HepG2 (cell line): ENCODE results near the gene SLC5A6. TPM values are rescaled to one million over a fixed set of nuclear protein-coding genes. Genes with fewer than 3 reads are reported as not detected.

Experiments
- DNMT3B ChIP-seq: conservative IDR thresholded peaks from 2 replicates; pipeline ENCODE4 v1.6.1; 2016; ENCODE audit warnings: missing biosample characterization, control low read depth
- EHMT2 ChIP-seq: fragments of 200-600 bp; sonication (generic); IDR thresholded peaks from 2 replicates; pipeline ENCODE4 v1.7.0; 2017; ENCODE audit warnings: antibody characterized with exemption, low read depth, low read length, borderline replicate concordance
- GFI1 ChIP-seq: sonication (generic); formaldehyde crosslinking; IDR thresholded peaks from 2 replicates; pipeline ENCODE4 v1.5.0; 2020; ENCODE audit warnings: missing genetic modification reagents, mild to moderate bottlenecking, borderline replicate concordance
- HOXA3 ChIP-seq: sonication (generic); formaldehyde crosslinking; IDR thresholded peaks from 2 replicates; pipeline ENCODE4 v1.5.0; 2020; ENCODE audit warnings: missing genetic modification reagents
- IKZF1 ChIP-seq: fragments of 450-650 bp; IDR thresholded peaks from 2 replicates; pipeline ENCODE4 v1.7.1; 2016
- MAX ChIP-seq: IDR thresholded peaks from 2 replicates; pipeline ENCODE4 v1.6.1; 2012; ENCODE audit warnings: inconsistent platforms
- MTA3 ChIP-seq: sonication (generic); formaldehyde crosslinking; IDR thresholded peaks from 2 replicates; pipeline ENCODE4 v1.4.0; 2020; ENCODE audit warnings: missing genetic modification reagents
- PBX2 ChIP-seq: IDR thresholded peaks from 2 replicates; pipeline ENCODE4 v1.6.1; 2016; ENCODE audit warnings: control low read depth
- SATB2 ChIP-seq: sonication (generic); formaldehyde crosslinking; IDR thresholded peaks from 2 replicates; pipeline ENCODE4 v1.5.0; 2020; ENCODE audit warnings: missing genetic modification reagents
- SMYD3 ChIP-seq: sonication (generic); formaldehyde crosslinking; IDR thresholded peaks from 2 replicates; pipeline ENCODE4 v1.8.1; 2023; ENCODE audit warnings: mild to moderate bottlenecking, missing genetic modification reagents
- TRAFD1 ChIP-seq: sonication (generic); formaldehyde crosslinking; IDR thresholded peaks from 2 replicates; pipeline ENCODE4 v1.5.1; 2020; ENCODE audit warnings: missing genetic modification reagents, mild to moderate bottlenecking, borderline replicate concordance
- ZBTB42 ChIP-seq: sonication (generic); formaldehyde crosslinking; IDR thresholded peaks from 2 replicates; pipeline ENCODE4 v1.5.0; 2020; ENCODE audit warnings: mild to moderate bottlenecking, missing genetic modification reagents
- ZFP1 ChIP-seq: IDR thresholded peaks from 2 replicates; pipeline ENCODE4 v1.6.1; 2016
- ZHX1 ChIP-seq: sonication (generic); formaldehyde crosslinking; IDR thresholded peaks from 2 replicates; pipeline ENCODE4 v1.8.1; 2022; ENCODE audit warnings: low read depth, mild to moderate bottlenecking, missing genetic modification reagents
- ZNF12 ChIP-seq: sonication (generic); formaldehyde crosslinking; IDR thresholded peaks from 2 replicates; pipeline ENCODE4 v1.5.0; 2020; ENCODE audit warnings: missing genetic modification reagents
- ZNF3 ChIP-seq: IDR thresholded peaks from 2 replicates; pipeline ENCODE4 v1.7.0; 2017; ENCODE audit warnings: inconsistent platforms
- ZNF580 ChIP-seq: IDR thresholded peaks from 2 replicates; pipeline ENCODE4 v1.6.1; 2016; ENCODE audit warnings: low read depth, borderline replicate concordance
- ZNF589 ChIP-seq: sonication (generic); formaldehyde crosslinking; conservative IDR thresholded peaks from 2 replicates; pipeline ENCODE4 v1.8.0; 2022; ENCODE audit warnings: mild to moderate bottlenecking, moderate library complexity, missing genetic modification reagents
- ZNF792 ChIP-seq: IDR thresholded peaks from 2 replicates; pipeline ENCODE4 v1.6.1; 2016
- ZSCAN20 ChIP-seq: sonication (generic); formaldehyde crosslinking; IDR thresholded peaks from 2 replicates; pipeline ENCODE4 v1.4.0; 2020; ENCODE audit warnings: missing genetic modification reagents, mild to moderate bottlenecking, borderline replicate concordance
- polyA plus RNA-seq, 8 experiments: library from polyadenylated mRNA; depleted of rRNA in 3 of 8; stranded (reverse) in 7 of 8; unstranded in 1 of 8; fragments of >200 nt; fragmentation: Illumina TruSeq in 4 of 8; extraction: Trizol in 4 of 8; gene quantifications; 2 replicates each; pipeline versions ENCODE4 v1.2.1 to v1.2.3, GENCODE V29; 2011 to 2016; ENCODE audit warnings: low read depth in 4 of 8, missing spikeins in 1 of 8, mixed read lengths in 1 of 8; ENCODE audit not compliant: insufficient read depth in 1 of 8
- total RNA-seq, 5 experiments: library from RNA; depleted of rRNA; stranded (reverse); fragments of >200 nt; fragmentation: Illumina TruSeq; extraction: Trizol; gene quantifications; 2 replicates each; pipeline ENCODE4 v1.2.3, GENCODE V29; 2016; ENCODE audit warnings: low read depth in 1 of 5
- TF ChIP-seq, protein P1 (sequence below): sonication (generic); formaldehyde crosslinking; IDR thresholded peaks from 2 replicates; pipeline ENCODE4 v1.4.0; 2020; ENCODE audit warnings: missing genetic modification reagents, borderline replicate concordance

SLC5A6 gene
- total and polyA plus RNA-seq, 2 of the 13 experiments (the other 11 are each of a cell fraction or from before 2014, with no cell fraction given), result 135 to 417 TPM

DNA sequence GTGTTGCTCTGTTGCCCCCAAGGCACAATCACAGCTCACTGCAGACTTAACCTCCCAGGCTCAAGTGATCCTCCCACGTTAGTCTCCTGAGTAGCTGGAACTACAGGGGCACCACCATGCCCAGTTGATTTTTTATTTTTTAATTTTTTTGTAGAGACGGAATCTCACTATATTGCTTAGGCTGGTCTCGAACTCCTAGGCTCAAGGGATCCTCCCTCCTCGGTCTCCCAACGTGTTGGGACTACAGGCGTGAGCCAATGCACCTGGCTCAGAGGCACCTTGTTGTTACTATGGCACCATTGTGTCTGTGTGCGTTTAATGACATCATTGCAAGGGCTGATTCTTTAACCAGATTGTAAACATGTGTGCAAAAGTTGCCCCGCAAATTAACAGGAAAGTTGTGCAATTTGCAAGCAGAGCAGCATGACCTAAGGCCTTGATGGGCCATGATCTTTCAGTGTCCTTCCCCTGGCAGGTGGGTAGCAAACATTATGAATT lies 40.7 kb downstream of the SLC5A6 start (continued):
- TF ChIP-seq, protein P1, sequence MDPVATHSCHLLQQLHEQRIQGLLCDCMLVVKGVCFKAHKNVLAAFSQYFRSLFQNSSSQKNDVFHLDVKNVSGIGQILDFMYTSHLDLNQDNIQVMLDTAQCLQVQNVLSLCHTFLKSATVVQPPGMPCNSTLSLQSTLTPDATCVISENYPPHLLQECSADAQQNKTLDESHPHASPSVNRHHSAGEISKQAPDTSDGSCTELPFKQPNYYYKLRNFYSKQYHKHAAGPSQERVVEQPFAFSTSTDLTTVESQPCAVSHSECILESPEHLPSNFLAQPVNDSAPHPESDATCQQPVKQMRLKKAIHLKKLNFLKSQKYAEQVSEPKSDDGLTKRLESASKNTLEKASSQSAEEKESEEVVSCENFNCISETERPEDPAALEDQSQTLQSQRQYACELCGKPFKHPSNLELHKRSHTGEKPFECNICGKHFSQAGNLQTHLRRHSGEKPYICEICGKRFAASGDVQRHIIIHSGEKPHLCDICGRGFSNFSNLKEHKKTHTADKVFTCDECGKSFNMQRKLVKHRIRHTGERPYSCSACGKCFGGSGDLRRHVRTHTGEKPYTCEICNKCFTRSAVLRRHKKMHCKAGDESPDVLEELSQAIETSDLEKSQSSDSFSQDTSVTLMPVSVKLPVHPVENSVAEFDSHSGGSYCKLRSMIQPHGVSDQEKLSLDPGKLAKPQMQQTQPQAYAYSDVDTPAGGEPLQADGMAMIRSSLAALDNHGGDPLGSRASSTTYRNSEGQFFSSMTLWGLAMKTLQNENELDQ (CRISPR knock-in tag), result 0 out of 2 replicates have a peak, but pooled peaks have one; percentile 78
- TF ChIP-seq SATB2 (peak; percentile 59; the same call in 1 of the 2 replicates), DNMT3B (peak; percentile 88; the same call in 1 of the 2 replicates), MAX (peak; percentile 78; the same call in 1 of the 2 replicates), MTA3 (no peak), TRAFD1 (CRISPR knock-in tag) (peak; percentile 75; the same call in 1 of the 2 replicates), SMYD3 (peak; percentile 77; the same call in 1 of the 2 replicates), ZNF580 (CRISPR knock-in tag) (peak; percentile 78; the same call in 1 of the 2 replicates), ZNF3 (peak; percentile 76; the same call in 1 of the 2 replicates), IKZF1 (no peak), EHMT2 (peak; percentile 62; the same call in 1 of the 2 replicates), ZNF792 (peak; percentile 81; the same call in 1 of the 2 replicates), ZFP1 (CRISPR knock-in tag) (peak; percentile 74; the same call in 1 of the 2 replicates), ZNF589 (CRISPR knock-in tag) (0 out of 2 replicates have a peak, but pooled peaks have one; percentile 48), GFI1 (CRISPR knock-in tag) (peak; percentile 74; the same call in 1 of the 2 replicates), ZHX1 (CRISPR knock-in tag) (peak; percentile 78), ZNF12 (no peak), ZBTB42 (0 out of 2 replicates have a peak, but pooled peaks have one; percentile 34), ZSCAN20 (CRISPR knock-in tag) (0 out of 2 replicates have a peak, but pooled peaks have one; percentile 82), PBX2 (CRISPR knock-in tag) (no peak), HOXA3 (CRISPR knock-in tag) (peak; percentile 95)
